Measurements from ENCODE around the gene PPP4R4.
"Not testable (repeated sequence)": the region's sequence is repeated elsewhere in the genome, so short reads cannot be mapped to it uniquely, and the experiment has no call there.

Gene PPP4R4

GRCh38 chr14:94153750-94154342 lies 20.3 kb upstream of the PPP4R4 start:
- DNase-seq = no peak
- Histone ChIP-seq H3K9me3 (ENCODE audit: severe bottlenecking) (peaks cover 12% of the 10 kb centered on the region), H3K27me3 (ENCODE audit: insufficient read depth, low read depth, severe bottlenecking) (no peaks in the 10 kb centered on the region), H3K36me3 (no peaks in the 10 kb centered on the region), H3K4me3 (ENCODE audit: low read depth, low read length) (no peak overlapping the region), H3K27ac (no peak overlapping the region)
- TF ChIP-seq, protein P1, sequence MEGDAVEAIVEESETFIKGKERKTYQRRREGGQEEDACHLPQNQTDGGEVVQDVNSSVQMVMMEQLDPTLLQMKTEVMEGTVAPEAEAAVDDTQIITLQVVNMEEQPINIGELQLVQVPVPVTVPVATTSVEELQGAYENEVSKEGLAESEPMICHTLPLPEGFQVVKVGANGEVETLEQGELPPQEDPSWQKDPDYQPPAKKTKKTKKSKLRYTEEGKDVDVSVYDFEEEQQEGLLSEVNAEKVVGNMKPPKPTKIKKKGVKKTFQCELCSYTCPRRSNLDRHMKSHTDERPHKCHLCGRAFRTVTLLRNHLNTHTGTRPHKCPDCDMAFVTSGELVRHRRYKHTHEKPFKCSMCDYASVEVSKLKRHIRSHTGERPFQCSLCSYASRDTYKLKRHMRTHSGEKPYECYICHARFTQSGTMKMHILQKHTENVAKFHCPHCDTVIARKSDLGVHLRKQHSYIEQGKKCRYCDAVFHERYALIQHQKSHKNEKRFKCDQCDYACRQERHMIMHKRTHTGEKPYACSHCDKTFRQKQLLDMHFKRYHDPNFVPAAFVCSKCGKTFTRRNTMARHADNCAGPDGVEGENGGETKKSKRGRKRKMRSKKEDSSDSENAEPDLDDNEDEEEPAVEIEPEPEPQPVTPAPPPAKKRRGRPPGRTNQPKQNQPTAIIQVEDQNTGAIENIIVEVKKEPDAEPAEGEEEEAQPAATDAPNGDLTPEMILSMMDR (IDR thresholded peaks at IDR 0.05; ENCODE audit: low read depth, low read length) = no peak

- not testable (repeated sequence) for H3K27me3 ChIP-seq (ENCODE audit: insufficient read depth, low read depth, severe bottlenecking); H3K4me3 ChIP-seq (ENCODE audit: low read depth, low read length); H3K27ac ChIP-seq; H3K36me3 ChIP-seq; DNase-seq
- H3K9me3 ChIP-seq (ENCODE audit: severe bottlenecking) = peaks cover 12% of the 10 kb centered on the region
Measured at GRCh38 chr14:94156143-94156542, 18.0 kb upstream of the PPP4R4 start.

GRCh38 chr14:94157197-94157596 lies 16.9 kb upstream of the PPP4R4 start:
- Histone ChIP-seq H3K9me3 (ENCODE audit: severe bottlenecking) (peaks cover 12% of the 10 kb centered on the region), H3K27me3 (ENCODE audit: insufficient read depth, low read depth, severe bottlenecking) (no peaks in the 10 kb centered on the region), H3K27ac (no peak overlapping the region), H3K36me3 (no peaks in the 10 kb centered on the region), H3K4me3 (ENCODE audit: low read depth, low read length) (no peak overlapping the region)
- TF ChIP-seq, protein P1 (IDR thresholded peaks at IDR 0.05; ENCODE audit: low read depth, low read length) = no peak
- no peak for DNase-seq

DNA sequence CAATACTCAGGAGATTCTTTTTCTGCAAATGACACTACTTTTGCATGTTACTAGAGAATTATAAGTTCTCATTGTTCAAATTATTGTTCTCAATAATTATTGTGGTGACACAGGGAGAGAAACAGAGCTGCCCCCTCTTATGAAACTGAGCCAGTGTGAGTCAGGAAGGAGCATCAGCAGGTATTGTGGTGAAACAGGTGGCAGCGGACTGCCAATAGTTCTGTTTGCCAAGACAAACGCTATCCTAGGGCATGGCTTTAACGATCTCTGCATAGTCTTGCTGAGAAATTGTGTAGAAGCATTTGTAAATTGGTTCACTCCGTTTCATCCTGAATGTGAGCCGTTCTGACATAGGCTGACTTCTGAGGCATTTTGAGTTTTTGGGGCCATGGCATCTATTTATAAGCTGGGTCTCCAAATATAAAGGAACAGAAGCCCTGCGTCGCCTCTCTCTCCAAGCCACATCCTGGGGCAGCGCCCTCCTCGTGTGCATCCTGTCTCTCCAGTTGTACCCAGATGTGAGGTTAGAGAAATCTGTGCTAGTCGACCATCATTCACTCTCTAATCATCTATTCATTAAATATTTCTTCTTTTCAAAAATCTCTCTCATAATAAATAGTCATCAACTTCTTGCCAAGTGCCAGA lies 15.8 kb upstream of the PPP4R4 start:
- H3K9me3 ChIP-seq (ENCODE audit: severe bottlenecking) = peaks cover 12% of the 10 kb centered on the region
- no peaks in the 10 kb centered on the region for H3K27me3 ChIP-seq (ENCODE audit: insufficient read depth, low read depth, severe bottlenecking)
- no peak overlapping the region for H3K4me3 ChIP-seq (ENCODE audit: low read depth, low read length)
- TF ChIP-seq, protein P1 (IDR thresholded peaks at IDR 0.05; ENCODE audit: low read depth, low read length) = no peak
- DNase-seq = no peak
- no peaks in the 10 kb centered on the region for H3K36me3 ChIP-seq
- H3K27ac ChIP-seq = no peak overlapping the region

- Histone ChIP-seq H3K27ac (no peak overlapping the region), H3K27me3 (ENCODE audit: insufficient read depth, low read depth, severe bottlenecking) (no peaks in the 10 kb centered on the region), H3K9me3 (ENCODE audit: severe bottlenecking) (no peaks in the 10 kb centered on the region), H3K4me3 (ENCODE audit: low read depth, low read length) (no peak overlapping the region), H3K36me3 (no peaks in the 10 kb centered on the region)
- no peak for DNase-seq
- TF ChIP-seq, protein P1 (IDR thresholded peaks at IDR 0.05; ENCODE audit: low read depth, low read length) = no peak
Measured at GRCh38 chr14:94161058-94161457, 13.1 kb upstream of the PPP4R4 start.

GRCh38 chr14:94161981-94162380 lies 12.1 kb upstream of the PPP4R4 start:
- H3K36me3 ChIP-seq = no peaks in the 10 kb centered on the region
- no peaks in the 10 kb centered on the region for H3K27me3 ChIP-seq (ENCODE audit: insufficient read depth, low read depth, severe bottlenecking)
- no peaks in the 10 kb centered on the region for H3K9me3 ChIP-seq (ENCODE audit: severe bottlenecking)
- DNase-seq = no peak
- H3K4me3 ChIP-seq (ENCODE audit: low read depth, low read length) = no peak overlapping the region
- H3K27ac ChIP-seq = no peak overlapping the region
- TF ChIP-seq, protein P1 (IDR thresholded peaks at IDR 0.05; ENCODE audit: low read depth, low read length) = no peak
